RWPE2 (cell line): Measurements from ENCODE around the gene HIVEP3.

Source experiments
- ATAC-seq: fragments of 200-7000 bp; cut with Tn5 transposase; 3 replicates; pipeline ENCODE4 v1.9.1; 2021; ENCODE audit warnings: low read depth
- DNase-seq: peaks from one replicate; pipeline ENCODE4 v3.0.0-alpha.2; 2020; ENCODE audit warnings: low spot score
- H3K27ac ChIP-seq: fragments of 450-650 bp; 2 replicates; pipeline ENCODE4 v1.5.1; 2017; ENCODE audit warnings: mild to moderate bottlenecking; ENCODE audit not compliant: poor library complexity, severe bottlenecking
- H3K27me3 ChIP-seq: fragments of 250-450 bp; sonication (Bioruptor Pico); 2 replicates; pipeline ENCODE4 v1.5.1; 2021; ENCODE audit warnings: mild to moderate bottlenecking, moderate library complexity; ENCODE audit not compliant: insufficient read depth, poor library complexity, severe bottlenecking
- H3K36me3 ChIP-seq: fragments of 250-450 bp; sonication (Bioruptor Pico); 2 replicates; pipeline ENCODE4 v1.5.1; 2020; ENCODE audit warnings: low read depth, mild to moderate bottlenecking, moderate library complexity
- H3K4me1 ChIP-seq: fragments of 250-450 bp; sonication (Bioruptor Pico); 2 replicates; pipeline ENCODE4 v1.5.1; 2021; ENCODE audit warnings: mild to moderate bottlenecking, moderate library complexity; ENCODE audit not compliant: insufficient read depth, poor library complexity, severe bottlenecking
- H3K4me3 ChIP-seq: fragments of 250-450 bp; sonication (Bioruptor Pico); 2 replicates; pipeline ENCODE4 v1.5.1; 2021; ENCODE audit warnings: mild to moderate bottlenecking, moderate library complexity; ENCODE audit not compliant: severe bottlenecking
- H3K9me3 ChIP-seq: fragments of 250-450 bp; sonication (Bioruptor Pico); 2 replicates; pipeline ENCODE4 v1.5.1; 2021; ENCODE audit warnings: mild to moderate bottlenecking, moderate library complexity; ENCODE audit not compliant: severe bottlenecking
- TF ChIP-seq, protein P1 (sequence below): fragments of 450-650 bp; IDR thresholded peaks from one replicate; pipeline ENCODE4 v1.5.1; 2017; ENCODE audit warnings: mild to moderate bottlenecking, moderate library complexity; ENCODE audit not compliant: poor library complexity, severe bottlenecking

The HIVEP3 gene

DNA sequence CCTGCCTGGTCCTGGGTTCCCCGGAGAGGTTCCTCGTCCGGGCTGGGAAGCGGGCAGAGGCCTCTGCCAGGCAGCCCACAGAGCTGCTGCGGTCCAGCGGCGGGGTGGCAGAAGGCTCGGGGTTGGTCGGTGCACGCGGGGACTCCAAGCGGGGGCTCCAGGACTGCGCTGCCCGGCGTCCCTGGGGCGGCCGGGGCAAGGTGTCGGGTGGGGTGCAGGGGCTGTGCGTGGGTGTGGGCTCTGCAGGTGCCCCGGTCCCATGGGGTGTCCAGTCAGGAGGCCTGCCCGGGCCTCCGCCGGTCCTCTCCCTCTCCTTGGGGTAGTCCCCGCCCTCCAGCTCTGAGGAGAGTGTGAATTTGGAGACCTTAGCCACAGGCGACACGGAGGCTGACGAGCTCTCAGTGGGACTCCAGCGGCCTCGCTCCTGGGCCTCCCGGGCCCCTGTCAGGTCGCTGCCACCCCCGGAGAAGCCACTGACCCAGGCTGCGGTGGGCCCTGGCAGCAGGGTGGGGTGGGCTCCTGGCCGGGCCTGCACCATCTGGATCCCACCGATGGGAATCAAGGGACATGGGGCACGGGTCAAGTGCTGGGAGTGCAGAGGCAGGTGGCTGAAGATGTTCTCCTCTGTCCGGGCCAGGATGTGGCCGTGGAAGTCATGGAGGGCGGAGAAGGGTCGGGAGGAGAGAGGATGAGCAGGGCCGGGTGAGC is 408.0 kb downstream of the HIVEP3 start:
- H3K27me3 ChIP-seq = no peaks in the 10 kb centered on the region
- peaks cover 9% of the 10 kb centered on the region for H3K4me1 ChIP-seq
- no peak for ATAC-seq
- H3K27ac ChIP-seq = no peak overlapping the region
- no peak overlapping the region for H3K4me3 ChIP-seq
- H3K36me3 ChIP-seq = no peaks in the 10 kb centered on the region
- no peak for DNase-seq
- no peaks in the 10 kb centered on the region for H3K9me3 ChIP-seq
- TF ChIP-seq, protein P1, sequence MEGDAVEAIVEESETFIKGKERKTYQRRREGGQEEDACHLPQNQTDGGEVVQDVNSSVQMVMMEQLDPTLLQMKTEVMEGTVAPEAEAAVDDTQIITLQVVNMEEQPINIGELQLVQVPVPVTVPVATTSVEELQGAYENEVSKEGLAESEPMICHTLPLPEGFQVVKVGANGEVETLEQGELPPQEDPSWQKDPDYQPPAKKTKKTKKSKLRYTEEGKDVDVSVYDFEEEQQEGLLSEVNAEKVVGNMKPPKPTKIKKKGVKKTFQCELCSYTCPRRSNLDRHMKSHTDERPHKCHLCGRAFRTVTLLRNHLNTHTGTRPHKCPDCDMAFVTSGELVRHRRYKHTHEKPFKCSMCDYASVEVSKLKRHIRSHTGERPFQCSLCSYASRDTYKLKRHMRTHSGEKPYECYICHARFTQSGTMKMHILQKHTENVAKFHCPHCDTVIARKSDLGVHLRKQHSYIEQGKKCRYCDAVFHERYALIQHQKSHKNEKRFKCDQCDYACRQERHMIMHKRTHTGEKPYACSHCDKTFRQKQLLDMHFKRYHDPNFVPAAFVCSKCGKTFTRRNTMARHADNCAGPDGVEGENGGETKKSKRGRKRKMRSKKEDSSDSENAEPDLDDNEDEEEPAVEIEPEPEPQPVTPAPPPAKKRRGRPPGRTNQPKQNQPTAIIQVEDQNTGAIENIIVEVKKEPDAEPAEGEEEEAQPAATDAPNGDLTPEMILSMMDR = no peak

DNA sequence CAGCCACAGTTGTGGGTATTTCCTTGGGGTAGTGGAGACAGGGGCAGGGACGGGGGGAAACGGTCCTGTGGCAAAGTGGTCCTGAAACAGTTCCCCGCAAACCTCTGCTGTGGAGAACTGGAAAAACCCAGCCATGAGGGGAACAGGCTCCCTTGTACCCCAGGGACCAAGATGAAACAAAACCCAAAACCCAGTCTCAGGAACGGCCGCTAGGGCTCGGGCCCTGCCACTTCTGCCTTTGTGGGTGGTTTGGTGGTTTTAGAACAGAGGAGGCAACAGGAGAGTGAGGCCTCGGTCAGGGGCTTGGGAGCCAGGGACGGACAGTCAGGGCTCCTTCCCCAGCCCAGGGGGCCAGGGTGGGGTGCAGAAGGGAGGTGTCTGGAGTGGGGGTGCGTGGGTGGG is 409.5 kb downstream of the HIVEP3 start:
- no peak for ATAC-seq
- TF ChIP-seq, protein P1 = no peak

DNA sequence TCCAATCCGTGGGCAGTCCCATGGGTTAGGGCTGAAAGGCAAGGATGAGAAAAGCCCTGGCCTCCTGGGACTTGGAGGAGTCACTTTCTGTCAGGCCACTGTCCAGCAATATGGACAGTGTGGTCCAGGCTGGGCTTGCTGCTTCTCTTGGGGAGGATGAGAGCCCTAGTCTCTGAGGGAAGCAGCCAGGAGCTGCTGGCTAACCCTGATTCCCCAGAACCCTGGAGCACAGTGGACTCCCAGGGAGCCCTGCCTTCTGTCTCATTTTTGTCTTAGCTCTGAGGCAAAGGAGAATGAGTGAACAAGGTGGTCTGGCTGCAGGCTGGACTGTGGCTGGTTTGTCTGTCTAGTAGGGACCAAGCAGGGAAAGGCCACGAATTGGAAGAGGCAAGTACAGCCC is 410.4 kb downstream of the HIVEP3 start:
- DNase-seq = no peak
- no peak overlapping the region for H3K4me3 ChIP-seq
- H3K36me3 ChIP-seq = no peaks in the 10 kb centered on the region
- H3K27me3 ChIP-seq = no peaks in the 10 kb centered on the region
- H3K27ac ChIP-seq = no peak overlapping the region
- no peaks in the 10 kb centered on the region for H3K9me3 ChIP-seq
- H3K4me1 ChIP-seq = peaks cover 5% of the 10 kb centered on the region
- TF ChIP-seq, protein P1 = no peak
- no peak for ATAC-seq

More for the DNA sequence above, 409.5 kb downstream of the HIVEP3 start:
- no peak for DNase-seq
- H3K4me3 ChIP-seq = no peak overlapping the region
- no peaks in the 10 kb centered on the region for H3K9me3 ChIP-seq
- H3K36me3 ChIP-seq = no peaks in the 10 kb centered on the region
- no peaks in the 10 kb centered on the region for H3K27me3 ChIP-seq
- H3K4me1 ChIP-seq = peaks cover 3% of the 10 kb centered on the region
- H3K27ac ChIP-seq = no peak overlapping the region

DNA sequence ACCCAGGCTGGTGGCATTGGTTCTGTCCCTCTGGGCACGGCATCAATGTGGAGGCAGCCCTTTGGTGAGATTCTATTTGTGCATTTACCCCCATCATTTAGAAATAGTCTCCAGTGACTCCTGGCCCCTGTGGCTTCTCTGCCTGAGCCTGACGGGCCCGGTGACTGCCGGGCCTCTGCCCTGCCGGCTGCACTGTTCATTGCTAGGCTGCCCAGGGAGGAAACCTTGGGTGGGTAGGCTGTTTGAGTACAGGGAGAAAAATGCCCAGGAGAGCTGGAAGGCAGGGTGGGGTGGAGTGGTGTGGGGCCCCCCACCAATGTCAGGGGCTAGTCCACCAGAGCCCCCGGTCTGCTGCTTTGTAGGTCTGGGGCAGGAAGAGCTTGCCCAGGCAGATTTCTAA is 410.9 kb downstream of the HIVEP3 start:
- peaks cover 5% of the 10 kb centered on the region for H3K4me1 ChIP-seq
- no peaks in the 10 kb centered on the region for H3K27me3 ChIP-seq
- H3K27ac ChIP-seq = no peak overlapping the region
- DNase-seq (no peak), ATAC-seq (no peak)
- TF ChIP-seq, protein P1 = no peak
- no peaks in the 10 kb centered on the region for H3K9me3 ChIP-seq
- no peaks in the 10 kb centered on the region for H3K36me3 ChIP-seq
- no peak overlapping the region for H3K4me3 ChIP-seq

DNA sequence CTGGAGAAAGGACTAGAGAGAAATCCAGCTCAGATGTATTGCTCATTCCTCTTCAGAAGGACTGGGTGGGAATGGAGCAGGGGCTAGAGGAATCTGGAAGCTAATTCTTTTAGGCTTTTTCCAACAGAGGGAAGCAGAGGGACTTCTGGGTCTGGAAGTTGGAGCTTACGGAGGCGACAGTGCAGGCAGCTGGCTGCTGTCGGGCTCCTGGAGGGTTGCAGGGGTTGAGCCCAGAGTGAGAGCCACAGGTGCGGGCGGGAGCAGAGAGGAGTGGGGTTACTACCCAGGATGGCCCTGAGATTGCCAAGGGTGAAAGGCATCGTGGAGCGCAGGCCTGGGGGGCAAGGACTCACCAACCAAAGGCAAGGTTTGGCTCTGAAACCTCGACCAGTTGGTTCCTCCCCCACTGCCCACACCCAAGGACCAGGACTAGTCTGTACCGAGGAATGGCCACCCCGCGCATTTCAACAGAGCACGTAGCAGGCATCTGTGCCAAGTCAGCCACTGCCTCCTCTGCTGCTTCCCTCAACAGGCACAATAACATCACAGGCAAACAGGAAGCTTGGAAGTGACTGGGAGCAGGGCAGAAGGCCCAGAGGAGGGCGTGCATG is 411.5 kb downstream of the HIVEP3 start:
- peaks cover 7% of the 10 kb centered on the region for H3K4me1 ChIP-seq
- no peaks in the 10 kb centered on the region for H3K36me3 ChIP-seq
- TF ChIP-seq, protein P1 = no peak
- DNase-seq = no peak
- no peak overlapping the region for H3K27ac ChIP-seq
- no peaks in the 10 kb centered on the region for H3K27me3 ChIP-seq
- no peak overlapping the region for H3K4me3 ChIP-seq
- ATAC-seq = no peak
- H3K9me3 ChIP-seq = no peaks in the 10 kb centered on the region
